NB4 (cell line): ENCODE measurements around the gene IL17RC.

Source experiments
- CTCF ChIP-seq: IDR thresholded peaks from one replicate; pipeline ENCODE4 v1.5.1; 2012; ENCODE audit warnings: low read depth, low read length
- MYC ChIP-seq: IDR thresholded peaks from 2 replicates; pipeline ENCODE4 v1.6.1; 2011; ENCODE audit warnings: low read depth, low read length
- POLR2A ChIP-seq: IDR thresholded peaks from 2 replicates; pipeline ENCODE4 v1.6.1; 2011; ENCODE audit warnings: mild to moderate bottlenecking; ENCODE audit not compliant: insufficient read length; ENCODE audit errors: extremely low read depth

GRCh38 chr3:9948586-9948985, 31.7 kb downstream of the IL17RC start:
- TF ChIP-seq CTCF: no peak
- TF ChIP-seq POLR2A: no peak
- TF ChIP-seq MYC: no peak
